OCI-LY3 (cell line): ENCODE results near the gene ZBTB18.

Experiments
- EZH2phosphoT487 ChIP-seq: fragments of 200-600 bp; shearing (Covaris generic); IDR thresholded peaks from 2 replicates; pipeline ENCODE4 v1.6.1; 2018; ENCODE audit warnings: antibody characterized with exemption, mixed run types, low read depth
- TF ChIP-seq, protein P1 (sequence below): fragments of 200-600, 300-600 bp; sonication (generic); IDR thresholded peaks from 2 replicates; pipeline ENCODE4 v1.5.1; 2014; ENCODE audit warnings: antibody characterized with exemption, low read length, low read depth

DNA sequence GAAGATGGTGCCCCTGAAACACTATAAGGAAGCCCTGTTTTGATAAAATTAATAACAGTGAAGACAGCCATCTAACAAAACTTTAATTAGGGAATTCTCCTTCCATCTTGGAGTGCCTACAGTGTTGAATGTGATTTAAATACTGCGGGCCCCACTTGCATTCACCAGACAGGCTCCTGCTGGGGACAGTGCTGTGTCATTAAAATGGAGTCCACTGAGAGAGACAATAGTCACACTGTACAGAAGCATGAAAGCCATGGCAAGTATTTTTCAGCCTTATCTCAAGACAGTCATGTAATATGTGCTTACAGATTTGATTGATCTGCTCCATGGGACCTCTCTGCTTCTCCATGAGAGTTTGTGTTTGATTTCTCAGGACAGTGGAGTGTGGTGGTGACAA lies 29.7 kb upstream of the ZBTB18 start:
- TF ChIP-seq, protein P1, sequence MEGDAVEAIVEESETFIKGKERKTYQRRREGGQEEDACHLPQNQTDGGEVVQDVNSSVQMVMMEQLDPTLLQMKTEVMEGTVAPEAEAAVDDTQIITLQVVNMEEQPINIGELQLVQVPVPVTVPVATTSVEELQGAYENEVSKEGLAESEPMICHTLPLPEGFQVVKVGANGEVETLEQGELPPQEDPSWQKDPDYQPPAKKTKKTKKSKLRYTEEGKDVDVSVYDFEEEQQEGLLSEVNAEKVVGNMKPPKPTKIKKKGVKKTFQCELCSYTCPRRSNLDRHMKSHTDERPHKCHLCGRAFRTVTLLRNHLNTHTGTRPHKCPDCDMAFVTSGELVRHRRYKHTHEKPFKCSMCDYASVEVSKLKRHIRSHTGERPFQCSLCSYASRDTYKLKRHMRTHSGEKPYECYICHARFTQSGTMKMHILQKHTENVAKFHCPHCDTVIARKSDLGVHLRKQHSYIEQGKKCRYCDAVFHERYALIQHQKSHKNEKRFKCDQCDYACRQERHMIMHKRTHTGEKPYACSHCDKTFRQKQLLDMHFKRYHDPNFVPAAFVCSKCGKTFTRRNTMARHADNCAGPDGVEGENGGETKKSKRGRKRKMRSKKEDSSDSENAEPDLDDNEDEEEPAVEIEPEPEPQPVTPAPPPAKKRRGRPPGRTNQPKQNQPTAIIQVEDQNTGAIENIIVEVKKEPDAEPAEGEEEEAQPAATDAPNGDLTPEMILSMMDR = no peak
- TF ChIP-seq EZH2phosphoT487 = no peak
